Activated CD4-positive, CD25-positive, alpha-beta regulatory T cell treated with anti-CD3 and anti-CD28 coated beads, Interleukin-2, amount 50 U/mL, for 24 hours (primary cell): ENCODE measurements around the gene FXYD7.
"Not testable (repeated sequence)": the region's sequence is repeated elsewhere in the genome, so short reads cannot be mapped to it uniquely, and the experiment has no call there.

Source experiments
- ATAC-seq, 2 donors: fragments of 150-1000 bp; cut with Tn5 transposase; one replicate each; pipeline ENCODE4 v1.10.0; 2021; ENCODE audit warnings: mild to moderate bottlenecking in 1 of 2, moderate library complexity in 1 of 2

Gene FXYD7, protein sequence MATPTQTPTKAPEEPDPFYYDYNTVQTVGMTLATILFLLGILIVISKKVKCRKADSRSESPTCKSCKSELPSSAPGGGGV

DNA sequence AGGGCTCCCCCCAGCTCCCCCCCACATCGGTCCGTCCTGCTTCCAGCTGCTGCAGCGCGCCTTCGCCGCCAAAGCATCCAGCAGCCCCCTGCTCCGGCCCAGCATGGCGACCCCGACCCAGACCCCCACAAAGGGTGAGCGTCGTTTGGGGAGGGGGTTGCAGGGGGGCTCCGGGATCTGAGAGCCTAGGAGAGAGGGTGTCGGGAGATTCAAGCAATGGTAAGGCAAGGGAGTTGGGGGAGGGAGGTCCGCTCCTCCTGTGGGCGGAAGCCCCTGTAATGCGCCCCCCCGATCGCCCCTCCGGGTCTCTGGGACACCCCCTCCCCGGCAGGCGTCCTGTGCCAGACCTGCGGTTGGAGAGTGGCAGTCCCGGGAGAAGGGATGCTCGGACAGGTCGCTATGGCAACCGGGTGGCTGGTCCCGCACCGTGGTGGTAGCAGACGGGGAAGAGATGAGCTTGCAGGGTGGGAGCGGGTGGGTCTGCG is at the start of gene FXYD7:
FXYD7 (plus strand) TSS at position 25 of the 485 bp plus-strand sequence; CDS start at position 104, 79 bp downstream.
- ATAC-seq, result no peak

DNA sequence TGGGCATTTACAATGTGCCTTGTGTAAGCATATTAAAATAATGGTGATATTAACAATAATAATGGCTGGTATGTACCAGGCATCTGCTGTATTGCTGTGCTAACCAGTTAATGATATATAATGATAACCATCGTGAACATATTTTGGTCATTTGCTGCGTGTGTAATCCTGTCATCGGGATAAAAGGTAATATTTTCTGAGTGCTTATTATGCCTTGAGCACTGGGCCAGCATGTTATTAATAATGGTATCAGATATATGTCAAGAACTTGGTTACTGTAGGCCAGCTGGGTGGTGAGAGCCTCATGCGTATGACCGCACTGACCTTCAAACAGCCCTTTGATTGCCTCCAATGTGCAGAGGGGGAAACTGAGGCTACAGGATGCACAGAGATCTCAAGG is 49.6 kb upstream of the FXYD7 start:
- no peak for ATAC-seq

DNA sequence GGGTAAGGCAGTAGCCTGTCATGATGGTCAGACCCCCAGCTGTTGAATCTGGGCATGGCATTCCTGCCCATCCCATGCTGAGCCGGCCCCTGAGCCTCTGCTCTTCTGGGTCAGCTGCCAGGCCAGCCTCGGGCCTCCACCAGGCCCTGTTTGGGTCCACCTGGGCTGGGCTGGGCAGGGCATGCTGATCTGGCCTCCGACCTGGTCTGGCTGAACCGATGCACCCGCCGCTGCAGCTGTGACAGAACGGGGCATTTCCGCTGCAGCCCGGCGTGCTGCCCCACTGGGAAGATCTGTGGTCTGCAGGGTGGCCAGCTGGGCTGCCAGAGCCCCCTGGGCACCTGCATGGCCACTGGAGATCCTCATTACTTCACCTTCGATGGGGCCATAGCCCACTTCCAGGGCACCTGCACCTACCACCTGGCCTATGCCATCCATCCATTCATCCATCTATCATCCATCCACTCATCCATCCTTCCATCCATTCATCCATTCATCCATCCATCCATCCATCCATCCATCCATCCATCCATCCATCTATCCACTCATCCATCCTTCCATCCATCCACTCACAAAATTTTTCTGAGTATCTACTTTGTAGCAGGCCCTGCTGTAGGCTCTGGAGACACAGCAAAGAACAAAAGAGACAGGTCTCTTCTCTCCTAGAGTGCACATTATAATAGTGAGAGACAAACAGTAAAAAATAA is 49.0 kb upstream of the FXYD7 start:
- no peak for ATAC-seq

DNA sequence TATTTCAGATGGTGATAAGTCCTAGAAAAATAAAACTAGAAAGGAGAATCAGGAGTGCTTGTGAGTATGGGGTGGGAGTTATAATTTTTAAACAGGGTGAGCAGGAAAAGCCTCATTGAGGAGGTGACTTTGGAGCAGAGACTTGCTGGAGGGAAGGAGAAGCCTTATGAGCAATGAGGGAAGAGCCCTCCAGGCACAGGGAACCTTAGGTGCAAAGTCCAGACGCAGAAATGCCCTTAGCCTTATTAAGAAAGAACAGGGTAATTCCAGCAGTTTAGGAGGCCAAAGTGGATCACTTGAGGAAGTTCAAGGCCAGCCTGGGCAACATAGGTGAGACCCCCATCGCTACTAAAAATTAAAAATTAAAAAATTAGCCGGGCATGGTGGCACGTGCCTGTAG is 48.4 kb upstream of the FXYD7 start:
- no peak for ATAC-seq

DNA sequence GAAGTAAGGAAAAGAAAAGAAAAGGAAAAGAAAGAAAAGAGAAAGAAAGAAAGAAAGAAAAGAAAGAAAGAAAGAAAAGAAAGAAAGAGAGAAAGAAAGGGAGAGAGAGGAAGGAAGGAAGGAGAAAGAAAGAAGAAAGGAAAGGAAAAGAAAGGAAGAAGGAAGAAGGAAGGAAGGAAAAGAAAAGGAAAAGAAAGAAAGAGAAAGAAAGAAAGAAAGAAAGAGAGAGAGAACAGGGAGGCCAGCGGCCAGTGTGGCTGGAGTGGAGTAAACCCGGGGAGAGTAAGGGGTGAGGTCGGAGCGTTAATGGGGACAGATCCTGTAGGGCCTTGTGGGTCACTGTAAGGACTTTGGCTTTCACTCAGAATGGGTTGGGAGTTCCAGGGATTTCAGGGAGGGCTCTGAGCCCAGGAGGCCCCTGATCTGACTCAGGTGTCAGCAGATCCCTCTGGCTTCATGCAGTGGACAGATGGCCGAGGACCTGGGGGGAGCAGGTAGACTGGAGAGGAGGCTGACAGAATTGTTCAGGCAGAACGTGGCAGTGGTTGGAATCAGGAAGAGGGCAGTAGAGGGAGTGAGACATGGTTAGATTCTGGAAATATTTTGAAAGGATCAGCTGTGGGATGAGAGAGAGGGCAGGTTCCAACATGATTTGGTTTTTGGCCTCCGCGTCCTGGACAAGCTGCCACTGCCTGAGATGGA is 47.2 kb upstream of the FXYD7 start:
- no peak for ATAC-seq

DNA sequence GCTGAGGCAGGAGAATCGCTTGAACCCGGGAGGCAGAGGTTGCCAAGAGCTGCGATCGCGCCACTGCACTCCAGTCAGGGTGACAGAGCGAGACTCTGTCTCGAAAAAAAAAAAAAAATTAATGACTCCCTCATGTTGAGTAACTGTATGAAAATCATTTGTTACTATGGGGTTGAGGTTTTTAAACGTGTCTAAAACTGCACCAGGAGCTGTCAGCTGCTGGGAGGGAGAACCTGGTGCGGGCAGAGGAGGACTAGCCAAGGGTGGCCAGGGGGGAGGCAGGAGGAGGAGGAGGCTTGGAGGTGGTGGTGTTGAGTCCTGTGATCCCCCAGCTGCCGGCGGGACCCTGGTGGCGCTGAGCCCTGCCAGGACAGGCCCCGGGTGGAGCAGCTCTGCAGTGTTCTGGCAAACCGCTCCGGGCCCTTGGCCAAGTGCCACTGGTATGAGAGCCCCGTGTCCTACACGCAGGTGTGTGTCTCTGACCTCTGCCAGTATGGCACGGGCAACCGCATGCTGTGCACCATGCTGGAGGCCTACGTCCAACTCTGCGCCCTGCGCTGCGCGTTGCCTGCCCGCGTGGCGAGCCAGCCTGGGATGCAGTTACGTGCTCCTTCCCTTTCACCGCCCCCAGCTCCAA is 44.5 kb upstream of the FXYD7 start:
- ATAC-seq, result no peak

DNA sequence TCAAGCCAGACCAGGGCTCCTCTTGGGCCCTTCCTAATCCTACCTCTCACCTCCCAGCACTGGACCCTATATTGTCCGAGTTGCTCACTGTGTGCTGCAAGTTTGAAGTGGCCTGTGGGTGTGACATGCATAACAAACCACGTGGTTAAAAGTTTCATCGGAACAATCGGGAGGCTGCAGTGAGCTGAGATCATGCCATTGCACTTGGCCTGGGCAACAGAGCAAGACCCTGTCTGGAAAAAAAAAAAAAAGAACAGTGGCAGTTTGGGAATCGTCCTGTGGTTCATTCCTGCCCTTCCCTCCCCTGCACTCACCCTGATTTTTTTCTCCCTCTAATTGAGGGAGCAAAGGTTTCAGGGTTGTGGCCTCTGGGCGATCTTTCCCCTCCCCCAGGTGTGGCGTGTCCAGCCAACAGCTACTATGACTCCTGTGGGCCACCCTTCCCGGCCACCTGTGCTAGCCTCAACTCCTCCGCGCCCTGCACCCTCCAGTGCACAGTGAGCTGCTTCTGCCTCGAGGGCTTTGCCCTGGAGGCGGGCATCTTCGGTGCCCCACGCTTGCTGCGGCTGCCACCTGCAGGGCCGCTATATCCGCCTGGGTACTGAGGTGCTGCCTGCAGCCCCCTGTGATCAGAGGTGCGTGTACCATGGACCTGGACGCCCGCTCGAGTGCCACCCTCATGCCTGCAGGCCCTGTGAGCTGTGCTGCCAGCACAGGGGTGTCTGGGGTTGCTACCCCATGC is 43.7 kb upstream of the FXYD7 start:
- ATAC-seq, result no peak

DNA sequence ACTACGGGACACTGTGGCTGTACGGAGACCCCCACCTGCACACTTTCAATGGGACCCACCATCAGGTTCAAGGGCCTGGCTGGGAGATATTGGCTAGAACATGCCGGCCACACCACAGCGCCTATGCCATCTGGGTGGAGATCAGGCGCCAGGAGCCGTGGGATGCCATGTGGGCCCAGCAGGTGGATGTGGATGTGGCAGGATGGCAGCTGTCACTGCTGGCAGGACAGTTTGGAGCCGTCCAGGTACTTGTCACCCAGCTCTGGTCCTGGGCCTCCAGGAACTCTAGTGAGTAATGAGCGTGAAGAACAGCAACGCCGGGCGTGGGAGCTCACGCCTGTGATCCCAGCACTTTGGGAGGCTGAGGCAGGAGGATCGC is 43.2 kb upstream of the FXYD7 start:
- ATAC-seq, result no peak

DNA sequence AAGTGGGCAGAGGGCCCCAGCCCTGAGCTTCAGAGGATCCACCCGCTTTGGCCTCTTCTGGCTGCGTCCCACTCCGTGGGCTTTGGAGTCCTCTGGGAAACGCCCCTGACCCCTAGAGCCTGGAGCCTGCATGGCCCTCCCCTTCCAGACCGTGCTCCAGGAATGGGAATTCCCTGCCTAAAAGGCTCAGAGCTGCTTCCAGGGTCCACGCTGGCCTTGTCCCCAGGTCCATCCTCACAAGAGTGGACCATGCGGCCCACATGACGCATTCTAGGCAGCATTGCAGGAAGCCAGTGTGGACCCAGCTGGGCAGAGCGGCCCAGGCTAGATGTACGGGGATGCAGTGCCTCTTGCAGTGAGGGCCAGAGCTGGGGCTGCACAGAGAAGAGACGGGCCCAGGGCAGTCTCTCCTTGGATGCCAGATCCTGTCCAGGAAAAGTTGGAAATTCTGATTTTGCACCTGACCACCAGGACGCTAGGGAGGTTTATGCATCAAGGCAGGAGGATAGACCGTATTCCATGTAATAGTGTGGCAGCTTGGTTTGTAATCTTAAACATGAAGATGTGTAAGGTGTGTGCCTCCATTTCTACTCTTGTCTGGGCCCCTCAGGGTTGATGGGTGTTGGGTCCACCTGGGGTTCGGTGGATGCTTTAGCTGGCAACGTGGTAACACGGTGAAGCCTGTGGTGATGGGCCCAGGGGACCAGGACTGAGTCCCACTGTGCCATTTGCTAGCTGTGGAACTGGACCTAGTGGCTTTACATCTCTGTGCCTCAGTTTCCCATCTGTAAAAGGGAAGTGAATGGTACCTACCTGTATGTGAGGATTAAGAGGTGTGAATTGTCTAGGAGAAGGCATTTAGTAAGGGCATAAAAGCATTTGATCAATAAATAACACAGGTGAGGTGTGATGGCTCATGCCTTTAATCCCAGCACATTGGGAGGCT is 42.2 kb upstream of the FXYD7 start:
- ATAC-seq, result no peak

DNA sequence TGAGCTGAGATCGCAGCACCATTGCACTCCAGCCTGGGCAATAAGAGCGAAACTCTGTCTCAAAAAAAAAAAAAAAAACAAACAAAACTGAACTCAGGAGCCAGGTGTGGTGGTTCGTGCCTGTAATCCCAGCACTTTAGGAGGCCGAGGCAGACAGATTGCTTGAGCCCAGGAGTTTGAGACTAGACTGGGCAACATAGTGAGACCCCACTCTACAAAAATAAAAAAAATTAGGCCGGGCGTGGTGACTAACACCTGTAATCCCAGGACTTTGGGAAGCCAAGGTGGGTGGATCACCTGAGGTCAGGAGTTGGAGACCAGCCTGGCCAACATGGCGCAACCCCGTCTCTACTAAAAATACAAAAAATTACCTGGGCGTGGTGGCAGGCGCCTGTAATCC is 41.1 kb upstream of the FXYD7 start:
- not testable (repeated sequence) for ATAC-seq

DNA sequence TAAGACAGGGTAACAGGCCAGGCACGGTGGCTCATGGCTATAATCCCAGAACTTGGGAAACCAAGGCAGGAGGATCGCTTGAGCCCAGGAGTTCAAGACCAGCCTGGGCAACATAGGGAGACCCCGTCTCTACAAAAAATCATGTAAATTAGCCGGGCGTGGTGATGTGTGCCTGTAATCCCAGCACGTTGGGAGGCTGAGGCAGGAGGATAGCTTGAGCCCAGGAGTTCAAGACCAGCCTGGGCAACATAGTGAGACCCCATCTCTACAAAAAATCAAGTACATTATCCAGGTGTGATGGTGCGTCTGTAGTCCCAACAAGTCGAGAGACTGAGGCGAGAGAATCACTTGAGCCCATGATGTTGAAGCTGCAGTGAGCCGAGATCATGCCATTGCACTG is 39.4 kb upstream of the FXYD7 start:
- not testable (repeated sequence) for ATAC-seq

DNA sequence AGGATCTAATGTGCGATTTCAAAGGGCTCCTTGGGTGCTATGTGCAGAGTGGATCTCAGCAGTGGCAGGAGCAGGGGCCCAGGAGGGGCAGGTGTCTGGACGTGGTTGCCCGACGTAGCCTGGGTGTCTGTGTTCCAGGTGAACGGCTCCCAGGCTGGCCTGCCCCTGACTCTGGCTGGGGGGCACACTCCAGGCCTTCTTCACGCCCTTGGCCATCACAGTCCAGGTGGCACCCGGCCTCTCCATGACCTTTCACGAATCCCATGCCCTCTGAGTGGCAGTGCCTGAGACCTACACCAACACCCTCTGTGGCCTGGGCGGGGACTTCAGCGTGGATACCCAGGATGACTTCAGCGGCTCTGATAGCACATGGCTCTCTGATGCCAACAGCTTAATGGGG is 38.7 kb upstream of the FXYD7 start:
- no peak for ATAC-seq

DNA sequence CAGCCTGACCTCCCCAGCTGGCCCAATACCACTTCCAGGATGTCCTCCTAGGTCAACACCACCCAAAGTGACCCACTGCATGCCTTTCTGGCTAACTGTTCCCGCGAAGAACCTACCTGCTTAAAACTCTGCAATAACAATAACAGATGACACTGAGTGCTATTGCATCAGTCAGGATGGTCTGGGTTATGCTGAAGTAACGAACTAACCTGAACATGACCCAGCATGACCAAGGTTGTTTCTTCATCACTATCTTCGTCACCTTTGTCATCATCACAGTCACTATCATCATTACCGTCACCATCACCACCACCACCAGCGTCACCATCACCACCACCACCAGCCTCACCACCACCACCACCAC is 38.0 kb upstream of the FXYD7 start:
- ATAC-seq, result no peak

DNA sequence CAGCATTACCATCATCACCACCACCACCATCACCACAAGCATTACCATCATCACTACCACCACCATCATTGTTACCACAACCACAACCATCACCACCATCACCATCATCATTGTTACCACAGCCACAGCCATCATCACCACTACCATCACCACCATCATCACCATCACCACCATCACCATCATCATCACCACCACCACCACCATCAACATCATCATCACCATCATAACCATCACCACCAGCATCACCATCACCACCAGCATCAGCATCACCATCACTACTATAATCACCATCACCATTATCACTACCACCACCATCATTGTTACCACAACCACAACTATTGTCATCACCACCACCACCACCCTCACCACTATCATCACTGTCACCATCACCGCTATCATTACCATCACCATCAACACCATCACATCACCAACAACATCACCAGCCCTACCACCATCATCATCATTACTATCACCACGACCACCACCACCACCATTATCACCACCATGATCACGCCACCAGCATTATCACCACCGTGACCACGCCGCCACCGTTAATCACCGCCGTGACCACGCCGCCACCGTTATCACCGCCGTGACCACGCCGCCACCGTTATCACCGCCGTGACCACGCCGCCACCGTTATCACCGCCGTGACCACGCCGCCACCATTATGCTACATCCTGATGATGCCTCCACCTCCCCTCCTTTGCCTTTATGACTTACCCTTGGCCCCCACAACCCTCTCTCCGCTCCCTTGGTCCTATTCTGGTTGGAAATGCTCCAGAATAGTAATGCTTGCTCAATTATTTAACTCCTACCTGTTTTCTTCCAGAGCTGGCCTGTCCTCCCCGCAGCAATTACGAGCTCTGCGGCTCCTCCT is 37.4 kb upstream of the FXYD7 start:
- ATAC-seq, result peak in 1 of 2 donors; percentile 33

DNA sequence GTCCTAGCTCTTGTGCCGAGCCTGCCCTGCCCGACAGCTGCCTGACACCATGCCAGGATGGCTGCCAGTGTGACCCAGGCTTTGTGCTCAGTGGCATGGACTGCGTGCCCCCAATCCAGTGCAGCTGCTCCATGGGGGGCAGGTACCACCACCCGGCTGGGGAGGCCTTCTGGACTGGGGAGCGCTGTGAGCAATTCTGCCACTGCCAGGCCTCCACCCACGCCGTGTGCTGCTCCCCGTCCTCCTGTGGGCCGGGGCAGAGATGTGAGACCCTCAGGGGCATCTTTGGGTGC is 36.8 kb upstream of the FXYD7 start:
- no peak for ATAC-seq

DNA sequence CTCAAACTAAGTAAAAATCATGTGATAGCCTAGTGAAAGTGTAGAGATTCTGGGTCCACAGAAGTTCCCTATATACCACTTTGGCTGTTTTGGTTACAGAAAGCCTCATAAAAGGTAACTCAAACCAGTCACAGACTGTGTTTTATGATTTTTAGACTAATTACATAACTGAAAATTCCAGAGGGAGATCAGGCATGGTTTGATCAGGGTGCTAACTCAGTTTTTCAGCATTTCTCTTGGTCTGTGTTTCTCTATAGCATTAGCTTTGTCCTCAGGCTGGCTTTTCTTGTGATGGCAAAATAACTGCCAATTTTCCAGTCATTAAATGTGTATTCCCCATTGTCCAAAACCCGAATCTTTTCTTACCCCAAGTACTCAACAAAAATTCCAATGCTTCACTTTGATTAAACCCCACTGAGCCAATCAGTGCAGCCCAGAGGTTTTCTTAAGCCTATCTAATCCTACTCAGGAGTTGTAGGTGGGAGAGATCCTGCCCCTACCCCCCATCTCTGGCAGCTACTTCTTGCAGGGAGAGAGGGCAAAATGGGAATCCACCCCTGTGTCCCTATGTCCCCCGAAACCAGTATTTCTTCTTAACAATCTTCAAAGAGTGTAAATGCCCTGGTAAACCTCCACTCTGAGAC is 36.0 kb upstream of the FXYD7 start:
- no peak for ATAC-seq

DNA sequence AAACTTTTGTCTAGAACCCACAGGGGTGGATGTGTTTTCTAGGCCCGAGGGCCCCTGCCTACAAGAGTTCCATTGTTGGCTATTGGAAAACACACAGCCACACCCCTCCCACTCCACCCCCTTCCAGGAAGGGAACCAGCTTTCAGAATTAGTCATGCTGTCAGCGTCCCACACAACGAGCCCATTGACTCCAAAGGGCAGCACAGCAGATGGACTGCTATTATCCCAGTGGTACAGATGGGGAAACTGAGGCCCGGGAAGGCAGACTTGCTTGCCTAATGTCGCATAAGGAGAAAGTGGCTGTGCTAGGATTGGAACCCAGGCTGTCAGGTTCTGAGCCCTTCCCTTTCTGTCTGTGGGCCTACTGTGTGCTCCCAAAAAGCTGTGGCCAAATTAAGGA is 35.5 kb upstream of the FXYD7 start:
- ATAC-seq, result no peak

DNA sequence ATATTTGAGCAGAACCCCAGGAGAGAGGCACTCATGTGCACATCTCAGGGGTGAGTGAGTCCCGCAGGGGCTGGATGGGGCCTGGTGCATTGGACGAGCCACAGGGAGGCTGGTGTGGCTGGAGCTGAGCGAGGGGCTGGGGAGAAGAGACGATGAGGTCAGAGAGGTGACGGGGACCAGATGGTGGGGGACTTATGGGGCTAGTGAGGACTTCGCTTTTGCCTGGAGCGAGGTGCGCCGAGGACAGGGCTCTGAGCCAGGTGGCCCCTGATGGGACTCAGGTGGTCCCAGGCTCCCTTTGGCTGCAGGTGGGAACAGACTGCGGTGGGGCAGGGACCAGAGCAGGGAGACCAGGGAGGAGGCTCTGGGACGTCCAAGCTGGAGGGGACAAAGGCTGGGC is 34.3 kb upstream of the FXYD7 start:
- no peak for ATAC-seq

DNA sequence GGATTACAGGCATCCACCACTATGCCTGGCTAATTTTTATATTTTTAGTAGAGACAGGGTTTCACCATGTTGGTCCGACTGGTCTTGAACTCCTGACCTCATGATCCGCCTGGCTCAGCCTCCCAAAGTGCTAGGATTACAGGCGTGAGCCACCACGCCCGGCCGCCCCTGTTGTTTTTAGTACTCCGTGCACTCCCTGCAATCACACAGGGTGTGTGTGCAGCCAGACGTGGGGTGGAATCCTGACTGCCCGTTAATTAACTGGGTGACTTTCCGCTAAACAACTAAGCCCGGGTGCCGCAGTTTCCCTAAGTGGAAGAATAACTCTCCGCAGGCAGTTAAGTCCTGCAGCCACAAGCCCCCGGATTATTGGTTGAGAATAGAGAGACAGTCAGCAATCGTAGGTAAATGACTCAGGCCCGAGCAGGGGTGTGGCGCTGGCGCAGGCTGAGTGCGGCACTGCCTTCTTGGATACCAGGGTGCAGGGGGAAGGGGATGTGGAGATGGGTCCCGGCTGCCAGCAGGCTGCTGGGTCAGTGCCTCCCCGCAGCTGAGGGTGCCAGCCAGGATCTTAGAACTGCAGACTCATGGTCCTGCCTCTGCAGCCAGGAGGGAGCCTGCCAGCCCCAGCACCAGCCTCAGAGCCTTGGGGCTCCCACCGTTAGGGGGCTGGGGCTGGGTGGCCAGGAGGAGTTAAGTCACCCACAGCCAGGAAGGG is 33.5 kb upstream of the FXYD7 start:
- ATAC-seq, result no peak

DNA sequence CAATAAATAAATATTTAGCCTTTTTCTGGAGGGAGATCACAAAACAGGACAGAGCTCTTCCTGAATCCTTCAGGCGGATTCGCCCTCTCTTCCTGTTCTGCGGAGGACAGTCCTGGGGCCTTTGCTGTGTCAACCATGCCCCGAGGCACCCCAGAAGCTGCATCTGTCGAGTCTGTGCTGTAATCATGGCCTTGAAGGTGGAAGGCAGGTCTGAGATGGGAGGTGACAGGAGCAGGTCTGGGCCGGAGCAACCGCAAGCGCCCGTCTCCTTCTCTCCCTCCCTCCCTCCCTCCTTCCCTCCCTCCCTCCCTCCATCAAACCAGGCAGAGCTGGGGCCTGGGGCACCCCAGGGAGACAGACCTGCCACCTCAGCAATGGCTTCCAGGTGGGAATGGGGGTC is 32.1 kb upstream of the FXYD7 start:
- no peak for ATAC-seq
